Endodermal cell (in vitro differentiated cells): ENCODE results near the gene ZNF692. TPM values are rescaled to one million over a fixed set of nuclear protein-coding genes. Genes with fewer than 3 reads are reported as not detected.

Experiments
- DNase-seq: peaks from one replicate; pipeline ENCODE4 v3.0.0-alpha.2; 2017
- H3K27ac ChIP-seq: 2 replicates; pipeline ENCODE4 v1.5.1; 2013; ENCODE audit warnings: mild to moderate bottlenecking, low read depth, low read length, moderate library complexity
- H3K27me3 ChIP-seq: 2 replicates; pipeline ENCODE4 v1.6.1; 2013; ENCODE audit warnings: mild to moderate bottlenecking, low read length, moderate library complexity; ENCODE audit not compliant: insufficient read depth, control insufficient read depth, poor library complexity, severe bottlenecking
- H3K36me3 ChIP-seq: 2 replicates; pipeline ENCODE4 v1.7.0; 2013; ENCODE audit warnings: mild to moderate bottlenecking, low read length, moderate library complexity; ENCODE audit not compliant: control insufficient read depth, insufficient read depth
- H3K4me1 ChIP-seq: one replicate; pipeline ENCODE4 v1.7.0; 2013; ENCODE audit warnings: low read length; ENCODE audit not compliant: control insufficient read depth, insufficient read depth
- H3K4me3 ChIP-seq: 2 replicates; pipeline ENCODE4 v1.5.1; 2013; ENCODE audit warnings: mild to moderate bottlenecking, low read length, moderate library complexity
- H3K9ac ChIP-seq: 2 replicates; pipeline ENCODE4 v1.6.1; 2013; ENCODE audit warnings: mild to moderate bottlenecking, low read length, moderate library complexity; ENCODE audit not compliant: poor library complexity, severe bottlenecking; ENCODE audit errors: extremely low read depth
- H3K9me3 ChIP-seq: 2 replicates; pipeline ENCODE4 v1.6.1; 2013; ENCODE audit warnings: mild to moderate bottlenecking, low read length, moderate library complexity; ENCODE audit not compliant: control insufficient read depth
- H3K27ac Mint-ChIP-seq: 2 replicates; pipeline ENCODE4 v1.8.0; 2020; ENCODE audit warnings: mixed read lengths
- H3K27me3 Mint-ChIP-seq: 2 replicates; pipeline ENCODE4 v1.8.0; 2021; ENCODE audit warnings: mild to moderate bottlenecking, mixed read lengths; ENCODE audit not compliant: insufficient read depth
- H3K36me3 Mint-ChIP-seq: 2 replicates; pipeline ENCODE4 v1.8.0; 2020; ENCODE audit warnings: low read depth, mixed read lengths
- H3K4me1 Mint-ChIP-seq: 2 replicates; pipeline ENCODE4 v1.8.0; 2020; ENCODE audit warnings: mixed read lengths
- H3K4me3 Mint-ChIP-seq: 2 replicates; pipeline ENCODE4 v1.8.0; 2020; ENCODE audit warnings: mild to moderate bottlenecking, moderate library complexity, mixed read lengths
- H3K9me3 Mint-ChIP-seq: 2 replicates; pipeline ENCODE4 v1.8.0; 2020; ENCODE audit warnings: mild to moderate bottlenecking, mixed read lengths
- WGBS, 2 experiments: methylation state at CpG; one replicate each; pipeline versions ENCODE4 v1.1.5 to v1.1.7; 2013; ENCODE audit warnings: missing lambda C conversion rate in 2 of 2, mixed read lengths in 1 of 2; ENCODE audit not compliant: insufficient coverage in 1 of 2, insufficient read length in 1 of 2; 5-methylcytosine and 5-hydroxymethylcytosine counted together
- total RNA-seq, 2 donors: library from RNA; stranded (reverse); fragmentation: NEBNext Ultra II Directional in 1 of 2; extraction: Animal tissue kit (Norgen Biotek cat#: 25700) in 1 of 2; gene quantifications; 2 replicates in 1 of 2; 3 replicates in 1 of 2; pipeline ENCODE4 v1.2.1, GENCODE V29; 2021
- TF ChIP-seq, protein P1 (sequence below): fragments of 200-600 bp; sonication (generic); conservative IDR thresholded peaks from 2 replicates; pipeline ENCODE4 v1.5.0; 2021; ENCODE audit warnings: antibody characterized with exemption, mild to moderate bottlenecking

The ZNF692 gene
- total RNA-seq, 2 donors from 2014 or later: 47.6 to 50.3 TPM

DNA sequence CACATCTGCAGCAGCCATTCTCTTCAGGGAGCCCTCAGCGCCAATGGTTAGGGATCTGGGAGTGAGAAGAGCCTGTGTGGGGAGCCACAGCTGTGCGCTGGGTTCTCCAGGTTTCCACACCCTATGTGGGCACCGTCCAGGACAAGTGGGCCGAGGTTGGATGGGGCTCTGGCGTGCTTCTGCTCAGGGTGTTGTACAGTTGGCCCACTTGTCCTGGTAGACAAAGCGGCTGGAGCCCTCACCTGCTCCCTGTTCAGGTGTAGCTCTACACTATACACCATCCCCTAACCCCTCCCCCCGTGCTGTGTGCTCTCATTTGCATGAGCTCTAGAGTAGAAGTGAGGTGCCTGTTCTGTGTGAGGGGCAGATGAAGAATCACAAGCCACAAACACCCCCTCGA lies 45.3 kb downstream of the ZNF692 start:
- no peak overlapping the region for H3K27ac ChIP-seq
- Mint-ChIP-seq H3K9me3 (no peaks in the 10 kb centered on the region), H3K4me3 (no peak overlapping the region), H3K27me3 (no peaks in the 10 kb centered on the region), H3K27ac (no peak overlapping the region), H3K36me3 (peaks cover 62% of the 10 kb centered on the region), H3K4me1 (no peaks in the 10 kb centered on the region)
- WGBS, 2 experiments: 93 to 100% methylated on average over 5 to 8 of the region's 8 CpGs
- no peak for DNase-seq
- no peaks in the 10 kb centered on the region for H3K27me3 ChIP-seq
- H3K9me3 ChIP-seq: no peaks in the 10 kb centered on the region
- H3K4me1 ChIP-seq: no peaks in the 10 kb centered on the region
- TF ChIP-seq, protein P1, sequence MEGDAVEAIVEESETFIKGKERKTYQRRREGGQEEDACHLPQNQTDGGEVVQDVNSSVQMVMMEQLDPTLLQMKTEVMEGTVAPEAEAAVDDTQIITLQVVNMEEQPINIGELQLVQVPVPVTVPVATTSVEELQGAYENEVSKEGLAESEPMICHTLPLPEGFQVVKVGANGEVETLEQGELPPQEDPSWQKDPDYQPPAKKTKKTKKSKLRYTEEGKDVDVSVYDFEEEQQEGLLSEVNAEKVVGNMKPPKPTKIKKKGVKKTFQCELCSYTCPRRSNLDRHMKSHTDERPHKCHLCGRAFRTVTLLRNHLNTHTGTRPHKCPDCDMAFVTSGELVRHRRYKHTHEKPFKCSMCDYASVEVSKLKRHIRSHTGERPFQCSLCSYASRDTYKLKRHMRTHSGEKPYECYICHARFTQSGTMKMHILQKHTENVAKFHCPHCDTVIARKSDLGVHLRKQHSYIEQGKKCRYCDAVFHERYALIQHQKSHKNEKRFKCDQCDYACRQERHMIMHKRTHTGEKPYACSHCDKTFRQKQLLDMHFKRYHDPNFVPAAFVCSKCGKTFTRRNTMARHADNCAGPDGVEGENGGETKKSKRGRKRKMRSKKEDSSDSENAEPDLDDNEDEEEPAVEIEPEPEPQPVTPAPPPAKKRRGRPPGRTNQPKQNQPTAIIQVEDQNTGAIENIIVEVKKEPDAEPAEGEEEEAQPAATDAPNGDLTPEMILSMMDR: no peak
- no peak overlapping the region for H3K4me3 ChIP-seq
- no peak overlapping the region for H3K9ac ChIP-seq
- H3K36me3 ChIP-seq: peaks cover 39% of the 10 kb centered on the region

- Mint-ChIP-seq H3K4me1 (no peaks in the 10 kb centered on the region), H3K9me3 (no peaks in the 10 kb centered on the region), H3K27me3 (no peaks in the 10 kb centered on the region), H3K4me3 (no peak overlapping the region), H3K27ac (no peak overlapping the region), H3K36me3 (peaks cover 59% of the 10 kb centered on the region)
- 94 to 96% methylated on average over 14 to 23 of the region's 23 CpGs for WGBS, 2 experiments
- peaks cover 39% of the 10 kb centered on the region for H3K36me3 ChIP-seq
- H3K27ac ChIP-seq: no peak overlapping the region
- H3K9ac ChIP-seq: no peak overlapping the region
- DNase-seq: no peak
- no peaks in the 10 kb centered on the region for H3K27me3 ChIP-seq
- no peaks in the 10 kb centered on the region for H3K4me1 ChIP-seq
- TF ChIP-seq, protein P1: no peak
- H3K9me3 ChIP-seq: no peaks in the 10 kb centered on the region
- H3K4me3 ChIP-seq: no peak overlapping the region
Measured at GRCh38 chr1:248812736-248813425, 46.0 kb downstream of the ZNF692 start.

- Histone ChIP-seq H3K4me3 (no peak overlapping the region), H3K9ac (no peak overlapping the region), H3K9me3 (no peaks in the 10 kb centered on the region), H3K4me1 (no peaks in the 10 kb centered on the region), H3K36me3 (peaks cover 35% of the 10 kb centered on the region), H3K27ac (no peak overlapping the region), H3K27me3 (no peaks in the 10 kb centered on the region)
- no peak overlapping the region for H3K4me3 Mint-ChIP-seq
- peaks cover 2% of the 10 kb centered on the region for H3K27me3 Mint-ChIP-seq
- H3K27ac Mint-ChIP-seq: no peak overlapping the region
- TF ChIP-seq, protein P1: peak; percentile 62
- WGBS, 2 experiments: 95% methylated on average over 21 to 57 of the region's 57 CpGs
- H3K4me1 Mint-ChIP-seq: no peaks in the 10 kb centered on the region
- peak; percentile 75 for DNase-seq
- H3K36me3 Mint-ChIP-seq: peaks cover 53% of the 10 kb centered on the region
- H3K9me3 Mint-ChIP-seq: no peaks in the 10 kb centered on the region
Measured at GRCh38 chr1:248811514-248812490, 47.1 kb downstream of the ZNF692 start.
